Choroid plexus epithelial cell (primary cell): ENCODE data around the gene RYR3.

Source experiments
- DNase-seq: peaks from one replicate; pipeline ENCODE4 v3.0.0-alpha.2; 2010; ENCODE audit warnings: low read depth
- H3K4me3 ChIP-seq: 2 replicates; pipeline ENCODE4 v1.5.1; 2011; ENCODE audit warnings: low read depth, mild to moderate bottlenecking, control low read depth, low read length, moderate library complexity
- TF ChIP-seq, protein P1 (sequence below): conservative IDR thresholded peaks from 2 replicates; pipeline ENCODE4 v1.5.1; 2011; ENCODE audit warnings: low read depth, mild to moderate bottlenecking, control low read depth, inconsistent platforms, low read length, moderate library complexity

Gene RYR3

GRCh38 chr15:33453761-33454160, 143.0 kb downstream of the RYR3 start:
- no peak for DNase-seq
- TF ChIP-seq, protein P1, sequence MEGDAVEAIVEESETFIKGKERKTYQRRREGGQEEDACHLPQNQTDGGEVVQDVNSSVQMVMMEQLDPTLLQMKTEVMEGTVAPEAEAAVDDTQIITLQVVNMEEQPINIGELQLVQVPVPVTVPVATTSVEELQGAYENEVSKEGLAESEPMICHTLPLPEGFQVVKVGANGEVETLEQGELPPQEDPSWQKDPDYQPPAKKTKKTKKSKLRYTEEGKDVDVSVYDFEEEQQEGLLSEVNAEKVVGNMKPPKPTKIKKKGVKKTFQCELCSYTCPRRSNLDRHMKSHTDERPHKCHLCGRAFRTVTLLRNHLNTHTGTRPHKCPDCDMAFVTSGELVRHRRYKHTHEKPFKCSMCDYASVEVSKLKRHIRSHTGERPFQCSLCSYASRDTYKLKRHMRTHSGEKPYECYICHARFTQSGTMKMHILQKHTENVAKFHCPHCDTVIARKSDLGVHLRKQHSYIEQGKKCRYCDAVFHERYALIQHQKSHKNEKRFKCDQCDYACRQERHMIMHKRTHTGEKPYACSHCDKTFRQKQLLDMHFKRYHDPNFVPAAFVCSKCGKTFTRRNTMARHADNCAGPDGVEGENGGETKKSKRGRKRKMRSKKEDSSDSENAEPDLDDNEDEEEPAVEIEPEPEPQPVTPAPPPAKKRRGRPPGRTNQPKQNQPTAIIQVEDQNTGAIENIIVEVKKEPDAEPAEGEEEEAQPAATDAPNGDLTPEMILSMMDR: no peak
- no peak overlapping the region for H3K4me3 ChIP-seq

GRCh38 chr15:33454346-33454745, 143.6 kb downstream of the RYR3 start:
- TF ChIP-seq, protein P1: no peak
- no peak for DNase-seq
- no peak overlapping the region for H3K4me3 ChIP-seq

DNA sequence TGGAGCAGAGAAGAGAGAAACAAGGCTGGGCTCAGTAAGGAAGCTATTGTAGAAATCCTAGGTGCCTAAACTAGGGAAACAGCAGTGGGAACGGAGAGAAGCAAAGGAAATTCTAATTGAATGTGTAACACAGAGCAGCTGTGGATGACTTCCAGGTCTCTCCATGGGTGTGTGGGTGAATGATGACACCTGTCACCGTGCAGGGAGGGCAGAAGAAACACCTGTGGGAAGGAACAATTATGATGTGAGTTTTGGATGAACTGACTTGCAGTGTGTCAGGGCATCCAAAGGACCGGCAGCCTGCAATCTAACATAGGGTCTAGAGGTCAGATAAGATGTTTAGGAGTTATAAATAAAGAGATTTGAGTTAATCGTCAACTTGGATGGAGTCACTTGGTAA, 144.2 kb downstream of the RYR3 start:
- no peak for DNase-seq
- TF ChIP-seq, protein P1: no peak
- no peak overlapping the region for H3K4me3 ChIP-seq

- DNase-seq: no peak
- TF ChIP-seq, protein P1: no peak
- no peak overlapping the region for H3K4me3 ChIP-seq
Measured at GRCh38 chr15:33458421-33458820, 147.7 kb downstream of the RYR3 start.

DNA sequence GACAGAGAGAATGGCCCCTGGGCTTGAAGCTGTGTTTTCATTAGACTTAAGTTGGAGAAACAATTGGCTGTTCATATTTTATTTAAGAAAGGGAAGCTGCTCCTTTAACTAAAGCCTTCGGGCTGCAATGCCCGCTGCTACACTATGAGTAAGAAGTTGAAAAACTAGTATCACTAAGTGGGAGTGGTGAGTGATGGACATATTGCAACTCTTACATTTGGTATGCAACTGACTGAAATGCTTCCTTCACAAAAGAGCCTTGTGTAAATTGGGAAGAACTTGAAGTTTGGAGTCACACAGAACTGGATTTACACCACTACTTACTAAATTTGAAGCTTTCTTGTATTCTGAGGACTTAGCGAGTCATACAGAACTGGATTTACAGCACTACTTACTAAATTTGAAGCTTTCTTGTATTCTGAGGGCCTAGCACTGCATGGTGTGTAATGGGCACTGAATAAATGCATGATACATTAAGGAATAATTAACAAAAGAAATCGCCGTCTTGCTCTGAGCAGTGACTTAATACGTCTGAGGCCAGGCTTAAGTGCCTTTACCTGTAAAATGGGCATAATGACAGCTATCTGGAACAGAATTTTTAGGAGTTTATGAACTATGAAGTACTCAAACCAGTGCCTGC, 149.5 kb downstream of the RYR3 start:
- no peak for DNase-seq
- no peak overlapping the region for H3K4me3 ChIP-seq
- TF ChIP-seq, protein P1: no peak

- DNase-seq: no peak
- TF ChIP-seq, protein P1: no peak
Measured at GRCh38 chr15:33461671-33462070, 150.9 kb downstream of the RYR3 start.

DNA sequence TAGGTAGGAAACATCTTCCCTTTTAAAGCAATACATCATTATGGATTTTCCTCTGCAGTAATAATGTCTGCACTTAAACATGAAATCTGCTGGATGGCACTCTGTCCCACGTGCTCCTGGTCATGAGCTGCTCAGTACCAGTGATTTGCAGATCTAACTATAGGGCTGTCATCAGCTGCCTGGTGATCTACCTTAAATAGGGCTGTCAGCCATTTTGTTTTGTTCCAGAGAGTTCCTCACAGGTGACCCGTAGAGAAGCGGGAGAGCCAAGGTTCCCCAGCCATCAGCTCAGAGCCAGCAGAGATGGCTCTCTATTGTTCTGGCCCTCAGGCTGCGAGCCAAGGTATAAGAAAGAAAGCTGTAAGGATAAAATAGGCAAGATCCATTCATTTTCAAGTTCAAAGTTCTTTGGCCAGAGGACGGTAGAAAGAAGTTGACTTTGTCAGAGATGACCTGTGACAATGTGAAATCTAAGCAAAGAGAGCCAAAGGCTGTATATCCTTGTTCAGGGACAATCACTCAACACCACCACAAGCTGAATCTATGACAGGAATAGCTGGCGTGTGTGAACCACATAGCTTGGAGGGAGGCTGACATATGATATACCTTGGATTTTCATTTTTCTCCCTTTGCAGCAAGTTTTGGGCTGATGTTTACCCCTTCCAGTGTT, 156.5 kb downstream of the RYR3 start:
- no peak overlapping the region for H3K4me3 ChIP-seq
- TF ChIP-seq, protein P1: no peak
- no peak for DNase-seq

More at GRCh38 chr15:33461671-33462070, 150.9 kb downstream of the RYR3 start:
- no peak overlapping the region for H3K4me3 ChIP-seq
